Stimulated activated CD8-positive, alpha-beta memory T cell treated with anti-CD3 and anti-CD28 coated beads, Interleukin-12 subunit alpha, Interleukin-12 subunit beta, amount 100 ng/mL, for 4 hours (primary cell): Measurements from ENCODE around the gene DPY30.
"Not testable (repeated sequence)": the region's sequence is repeated elsewhere in the genome, so short reads cannot be mapped to it uniquely, and the experiment has no call there.

Experiments used
- DNase-seq: peaks from one replicate; pipeline ENCODE4 v3.0.0-alpha.2; 2020; ENCODE audit warnings: low read depth

Gene DPY30

DNA sequence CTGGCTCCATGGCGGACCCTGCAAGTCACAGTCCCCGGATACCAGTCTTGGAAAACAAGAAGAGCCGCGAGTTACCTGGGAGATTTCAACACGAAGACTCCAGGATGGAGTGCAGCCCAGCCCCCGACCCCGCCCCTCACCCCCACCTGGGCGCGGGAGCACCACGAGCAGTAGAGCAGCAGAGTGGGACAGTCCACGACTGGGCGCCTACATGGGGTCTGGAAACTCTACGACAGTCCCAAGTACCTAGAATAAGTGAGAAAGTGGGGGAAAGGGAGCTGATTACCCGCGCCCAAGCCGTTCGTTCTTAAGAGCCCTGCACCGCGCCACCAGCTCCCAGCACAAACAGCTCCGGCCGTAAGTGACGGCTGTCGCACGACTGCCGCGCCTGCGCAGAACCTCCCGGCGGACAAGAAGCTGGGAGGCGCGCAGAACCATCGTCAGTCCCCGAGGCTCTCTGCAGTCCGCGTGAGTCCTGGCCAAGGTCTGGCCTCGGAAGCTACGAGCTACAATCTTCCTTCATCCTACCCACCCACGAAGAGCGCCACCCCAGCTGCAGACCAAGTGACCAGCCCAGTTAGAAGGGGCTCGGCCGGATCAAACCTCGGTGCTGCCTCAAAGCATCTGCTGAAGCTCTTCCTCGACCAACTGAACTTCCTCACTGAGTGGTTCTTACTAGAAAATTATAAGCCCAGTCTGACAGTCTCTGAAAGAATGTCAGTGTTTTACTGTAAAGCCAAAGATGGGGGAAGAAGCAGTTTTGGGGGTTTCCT, at the start of gene DPY30:
Gene DPY30 (minus strand): TSS at position 359 of the 773 bp plus-strand sequence. CDS start 349 bp downstream, at position 10.
- peak; percentile 80 for DNase-seq

- no peak for DNase-seq
These were observed 34.5 kb upstream of the DPY30 start for GRCh38 chr2:32074134-32074506.

DNA sequence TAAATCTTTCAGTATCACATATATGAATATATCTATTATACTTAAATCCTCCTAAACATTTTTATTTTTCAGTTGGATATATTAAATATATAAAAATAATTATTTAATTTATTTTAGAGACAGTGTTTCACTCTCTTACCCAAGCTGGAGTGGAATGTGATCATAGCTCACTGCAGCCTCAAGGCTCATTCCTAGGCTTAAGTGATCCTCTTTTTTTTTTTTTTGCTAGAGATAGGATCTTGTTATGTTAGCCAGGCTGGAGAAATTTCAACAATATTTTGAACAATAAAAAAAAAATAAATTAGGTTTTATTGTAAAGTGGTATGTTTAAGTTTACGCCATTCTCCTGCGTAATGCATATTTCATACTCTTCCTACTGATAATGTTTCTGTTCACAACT, 27.9 kb upstream of the DPY30 start:
- no peak for DNase-seq

DNA sequence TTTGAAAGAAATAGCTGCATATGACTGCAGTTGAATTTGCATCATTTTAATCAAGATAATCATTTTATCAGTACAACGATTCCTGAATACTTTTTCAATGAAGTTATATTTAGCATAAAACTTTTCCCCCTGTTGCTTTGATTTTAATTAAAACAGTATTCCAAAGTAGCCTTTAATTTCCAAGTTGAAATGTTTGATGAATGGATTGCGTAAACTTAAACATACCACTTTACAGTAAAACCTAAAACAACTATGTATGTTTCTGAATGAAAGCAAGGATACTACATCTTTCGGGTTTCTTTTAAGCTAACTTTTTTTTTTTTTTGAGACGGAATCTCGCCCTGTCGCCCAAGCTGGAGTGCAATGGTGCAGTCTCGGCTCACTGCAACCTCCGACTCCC, 25.1 kb upstream of the DPY30 start:
- DNase-seq: no peak

- no peak for DNase-seq
These were observed 24.5 kb upstream of the DPY30 start for GRCh38 chr2:32064021-32064601.

DNA sequence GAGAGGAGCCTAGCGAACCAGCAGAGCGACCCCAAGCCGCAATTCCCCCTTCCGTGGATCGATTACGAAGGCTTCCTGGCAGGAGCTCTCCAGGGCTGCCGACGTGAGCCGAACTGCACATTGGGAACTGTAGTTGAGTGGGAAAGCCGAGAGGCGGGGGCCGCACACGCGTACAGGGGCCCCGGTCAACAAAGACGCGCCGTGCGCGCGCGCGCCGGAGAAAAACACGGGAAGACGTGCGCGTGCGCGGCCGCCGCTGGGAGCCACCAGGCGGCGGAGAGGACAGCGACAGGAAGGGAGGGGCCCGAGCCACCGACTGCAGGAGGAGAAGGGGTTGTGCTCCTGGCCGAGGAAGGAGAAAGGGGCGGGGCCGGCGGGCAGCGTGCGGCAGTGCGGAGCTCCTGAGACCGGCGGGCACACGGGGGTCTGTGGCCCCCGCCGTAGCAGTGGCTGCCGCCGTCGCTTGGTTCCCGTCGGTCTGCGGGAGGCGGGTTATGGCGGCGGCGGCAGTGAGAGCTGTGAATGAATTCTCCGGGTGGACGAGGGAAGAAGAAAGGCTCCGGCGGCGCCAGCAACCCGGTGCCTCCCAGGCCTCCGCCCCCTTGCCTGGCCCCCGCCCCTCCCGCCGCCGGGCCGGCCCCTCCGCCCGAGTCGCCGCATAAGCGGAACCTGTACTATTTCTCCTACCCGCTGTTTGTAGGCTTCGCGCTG, 23.9 kb upstream of the DPY30 start, which contains the start of gene SPAST:
Gene SPAST (plus strand): TSS at position 247 of the 711 bp plus-strand sequence. CDS start 276 bp downstream, at position 523.
- DNase-seq: peak; percentile 97

DNA sequence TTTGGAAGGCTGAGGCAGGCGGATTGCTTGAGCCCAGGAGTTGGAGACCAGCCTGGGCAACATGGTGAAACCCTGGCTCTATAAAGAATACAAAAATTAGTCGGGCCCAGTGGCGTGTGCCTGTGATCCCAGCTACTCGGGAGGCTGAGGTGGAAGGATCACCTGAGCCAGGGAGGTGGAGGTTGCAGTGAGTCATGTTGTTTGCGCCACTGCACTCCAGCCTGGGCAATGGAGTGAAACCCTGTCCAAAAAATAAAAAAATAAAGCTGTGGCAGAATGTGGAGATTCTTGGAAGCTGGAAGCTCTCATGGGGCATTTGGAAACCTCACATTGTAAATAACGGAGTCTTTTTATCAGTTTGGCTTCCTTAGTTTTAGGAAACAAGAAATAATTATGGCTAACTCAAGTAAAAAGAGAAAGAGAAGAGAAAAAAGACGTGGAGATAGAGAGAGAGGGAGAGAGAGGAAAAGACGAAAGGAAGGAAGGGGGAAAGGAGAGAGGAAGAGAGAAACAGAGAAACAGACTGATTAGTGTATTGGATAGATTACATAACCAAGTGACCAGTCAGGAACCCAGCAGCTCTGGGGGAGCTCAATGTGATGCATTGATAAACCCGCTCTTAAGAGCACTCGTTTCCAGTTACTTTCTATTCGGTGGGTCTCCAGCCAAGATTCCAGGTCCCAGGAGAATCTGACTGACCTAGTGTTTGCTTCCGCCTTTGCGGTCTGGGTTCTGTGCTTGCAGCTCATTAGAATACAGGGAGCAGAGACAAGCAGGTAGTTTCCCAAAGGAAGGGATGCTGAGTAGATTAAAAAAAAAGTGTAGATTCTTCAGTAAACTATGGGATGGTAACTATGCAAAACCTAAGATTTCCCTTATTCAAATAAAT, 22.6 kb upstream of the DPY30 start:
- DNase-seq: no peak

- DNase-seq: no peak
These were observed 21.8 kb upstream of the DPY30 start for GRCh38 chr2:32061430-32061829.

DNA sequence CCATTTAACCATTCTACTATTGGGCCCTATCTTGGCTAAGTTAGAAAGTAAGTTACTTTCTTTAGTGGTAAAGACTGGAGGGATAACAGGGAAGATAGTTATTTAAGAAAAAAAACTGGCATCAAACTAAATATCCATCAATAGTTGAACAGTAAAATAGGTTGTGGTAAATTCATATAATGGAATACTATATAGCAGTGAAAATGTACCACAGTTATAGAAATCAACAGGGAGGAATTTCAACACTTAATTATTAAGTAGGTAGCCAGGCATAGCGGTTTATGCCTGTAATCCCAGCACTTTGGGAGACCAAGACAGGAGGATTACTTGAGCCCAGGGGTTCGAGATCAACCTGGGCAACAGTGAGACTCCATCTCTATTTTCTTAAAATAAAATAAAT, 20.7 kb upstream of the DPY30 start:
- no peak for DNase-seq

- no peak for DNase-seq
These were observed 18.5 kb upstream of the DPY30 start for GRCh38 chr2:32058130-32058529.

- DNase-seq: not testable (repeated sequence)
These were observed 15.0 kb upstream of the DPY30 start for GRCh38 chr2:32054583-32054982.

GRCh38 chr2:32051836-32052439, 12.3 kb upstream of the DPY30 start:
- DNase-seq: no peak

- no peak for DNase-seq
These were observed 4.0 kb upstream of the DPY30 start for GRCh38 chr2:32043561-32043960.

GRCh38 chr2:32034198-32034887, 5.3 kb downstream of the DPY30 start:
- DNase-seq: not testable (repeated sequence)

GRCh38 chr2:32018789-32019482, 20.7 kb downstream of the DPY30 start:
- DNase-seq: not testable (repeated sequence)

DNA sequence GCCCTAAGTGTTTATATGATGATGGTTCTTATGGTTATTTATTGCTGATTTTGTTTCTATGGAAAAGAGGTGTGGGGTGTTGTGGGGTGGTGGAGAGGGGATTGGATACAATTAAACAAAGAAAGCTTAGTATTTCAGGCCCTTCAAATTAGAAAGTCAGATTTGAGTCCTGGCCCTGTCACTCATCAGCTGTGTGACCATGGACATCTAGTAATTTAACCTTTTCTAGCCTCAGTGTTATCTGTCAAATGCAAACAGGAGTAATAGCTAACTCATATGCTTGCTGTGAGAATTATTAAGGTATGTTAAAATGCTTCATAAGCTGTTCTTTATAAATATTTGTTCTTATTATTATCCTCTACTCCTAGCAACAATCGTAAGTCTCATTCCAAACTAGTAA, 26.7 kb downstream of the DPY30 start:
- DNase-seq: no peak

DNA sequence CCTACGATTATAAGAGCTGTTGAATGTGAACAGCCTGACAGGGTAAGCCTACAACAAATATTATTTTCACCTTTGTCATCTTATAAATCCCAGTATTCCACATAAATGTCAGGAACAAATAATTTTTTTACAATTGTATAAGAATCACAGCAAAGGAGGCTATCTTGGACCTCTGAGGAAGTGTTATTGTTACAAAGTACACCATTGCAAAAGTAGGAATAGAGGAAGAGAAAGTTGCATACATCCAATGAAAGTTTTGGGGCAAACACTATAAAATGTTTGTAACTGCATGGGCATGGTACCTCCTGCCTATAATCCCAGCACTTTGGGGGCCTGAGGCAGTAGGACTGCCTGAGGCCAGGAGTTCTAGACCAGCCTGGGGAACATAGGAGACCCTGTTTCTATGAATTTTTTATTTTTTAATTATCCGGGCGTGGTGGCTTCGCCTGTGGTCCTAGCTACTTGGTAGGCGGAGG, 28.1 kb downstream of the DPY30 start:
- DNase-seq: no peak

DNA sequence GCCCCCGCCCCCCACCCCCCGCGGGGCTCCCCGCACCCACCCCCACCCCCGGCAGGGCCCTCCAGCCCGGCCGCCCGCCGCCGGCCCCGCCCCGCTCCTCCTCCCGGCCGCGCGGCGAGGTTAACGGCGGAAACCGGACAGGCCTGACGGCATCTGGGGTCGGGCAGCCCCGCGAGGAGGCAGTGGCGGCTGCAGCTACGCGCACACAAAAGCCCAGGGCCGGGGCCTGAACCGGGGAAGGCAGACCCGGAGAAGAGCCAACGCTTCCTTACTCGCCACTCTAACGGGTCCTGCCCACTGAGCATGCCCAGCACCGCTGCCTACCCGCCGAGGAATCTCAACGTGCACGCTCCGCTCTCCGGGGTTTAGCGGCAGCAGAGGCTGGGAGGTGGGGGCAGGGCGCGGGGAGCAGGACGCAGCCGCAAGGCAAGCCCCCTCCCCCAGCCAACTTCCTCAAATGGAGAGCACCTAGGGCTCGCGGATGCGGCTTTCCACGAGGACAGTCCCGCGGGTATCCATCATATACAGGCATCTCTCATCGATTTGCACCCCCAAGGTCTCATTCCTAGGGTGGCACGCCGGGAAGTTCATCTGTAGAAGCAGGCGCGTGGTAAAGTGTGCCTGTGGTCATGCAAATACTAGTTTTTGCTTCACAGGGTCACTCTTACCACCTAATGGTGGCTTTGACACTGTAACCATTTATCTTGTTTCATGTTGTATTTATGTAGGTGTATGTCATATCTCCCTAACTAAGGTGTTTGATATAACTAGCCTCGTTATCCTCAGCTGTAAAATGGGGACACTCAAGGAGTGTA, 28.7 kb downstream of the DPY30 start, which contains the start of gene MEMO1:
Gene MEMO1 (minus strand): TSS at position 339 of the 815 bp plus-strand sequence. CDS start 761 bp downstream, outside the sequence.
- DNase-seq: peak; percentile 78

GRCh38 chr2:32010280-32010669, 29.3 kb downstream of the DPY30 start:
- DNase-seq: peak; percentile 61
